Urinary bladder (tissue), 4 donors: Measurements from ENCODE around the gene OTUD4. TPM values are rescaled to one million over a fixed set of nuclear protein-coding genes. Genes with fewer than 3 reads are reported as not detected.
A peak's percentile ranks its signal among the peaks of the same experiment; 100 is the strongest.
"Not testable (repeated sequence)": the region's sequence is repeated elsewhere in the genome, so short reads cannot be mapped to it uniquely, and the experiment has no call there.

ENCODE experiments used
- DNase-seq: peaks from one replicate; pipeline ENCODE4 v3.0.0-alpha.2; 2015; ENCODE audit errors: extremely low spot score
- H3K27ac ChIP-seq: one replicate; pipeline ENCODE4 v1.5.1; 2013; ENCODE audit warnings: low read depth, mild to moderate bottlenecking, moderate library complexity
- H3K36me3 ChIP-seq: one replicate; pipeline ENCODE4 v1.6.1; 2013; ENCODE audit warnings: mild to moderate bottlenecking, moderate library complexity; ENCODE audit not compliant: insufficient read depth
- H3K4me1 ChIP-seq: one replicate; pipeline ENCODE4 v1.6.1; 2013; ENCODE audit warnings: mild to moderate bottlenecking, moderate library complexity; ENCODE audit not compliant: insufficient read depth
- H3K4me3 ChIP-seq: one replicate; pipeline ENCODE4 v1.5.1; 2013; ENCODE audit warnings: low read depth, low read length
- WGBS: extraction: QIAGEN DNeasy Blood & Tissue Kit; methylation state at CpG from one replicate; pipeline ENCODE4 v1.1.7; 2013; 5-methylcytosine and 5-hydroxymethylcytosine counted together
- polyA plus RNA-seq: library from polyadenylated mRNA; stranded (reverse); fragments of 200-250 nt; gene quantifications from one replicate; pipeline ENCODE4 v1.2.3, GENCODE V29; 2013
- total RNA-seq: library from RNA; depleted of rRNA; stranded (reverse); fragments of >200 nt; gene quantifications from one replicate; pipeline ENCODE4 v1.2.3, GENCODE V29; 2014
- donor health status: healthy with polysubstance abuse.
- donor health status: healthy.

Gene OTUD4, protein sequence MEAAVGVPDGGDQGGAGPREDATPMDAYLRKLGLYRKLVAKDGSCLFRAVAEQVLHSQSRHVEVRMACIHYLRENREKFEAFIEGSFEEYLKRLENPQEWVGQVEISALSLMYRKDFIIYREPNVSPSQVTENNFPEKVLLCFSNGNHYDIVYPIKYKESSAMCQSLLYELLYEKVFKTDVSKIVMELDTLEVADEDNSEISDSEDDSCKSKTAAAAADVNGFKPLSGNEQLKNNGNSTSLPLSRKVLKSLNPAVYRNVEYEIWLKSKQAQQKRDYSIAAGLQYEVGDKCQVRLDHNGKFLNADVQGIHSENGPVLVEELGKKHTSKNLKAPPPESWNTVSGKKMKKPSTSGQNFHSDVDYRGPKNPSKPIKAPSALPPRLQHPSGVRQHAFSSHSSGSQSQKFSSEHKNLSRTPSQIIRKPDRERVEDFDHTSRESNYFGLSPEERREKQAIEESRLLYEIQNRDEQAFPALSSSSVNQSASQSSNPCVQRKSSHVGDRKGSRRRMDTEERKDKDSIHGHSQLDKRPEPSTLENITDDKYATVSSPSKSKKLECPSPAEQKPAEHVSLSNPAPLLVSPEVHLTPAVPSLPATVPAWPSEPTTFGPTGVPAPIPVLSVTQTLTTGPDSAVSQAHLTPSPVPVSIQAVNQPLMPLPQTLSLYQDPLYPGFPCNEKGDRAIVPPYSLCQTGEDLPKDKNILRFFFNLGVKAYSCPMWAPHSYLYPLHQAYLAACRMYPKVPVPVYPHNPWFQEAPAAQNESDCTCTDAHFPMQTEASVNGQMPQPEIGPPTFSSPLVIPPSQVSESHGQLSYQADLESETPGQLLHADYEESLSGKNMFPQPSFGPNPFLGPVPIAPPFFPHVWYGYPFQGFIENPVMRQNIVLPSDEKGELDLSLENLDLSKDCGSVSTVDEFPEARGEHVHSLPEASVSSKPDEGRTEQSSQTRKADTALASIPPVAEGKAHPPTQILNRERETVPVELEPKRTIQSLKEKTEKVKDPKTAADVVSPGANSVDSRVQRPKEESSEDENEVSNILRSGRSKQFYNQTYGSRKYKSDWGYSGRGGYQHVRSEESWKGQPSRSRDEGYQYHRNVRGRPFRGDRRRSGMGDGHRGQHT
- total RNA-seq (60.5 TPM), polyA plus RNA-seq (14.6 TPM)

DNA sequence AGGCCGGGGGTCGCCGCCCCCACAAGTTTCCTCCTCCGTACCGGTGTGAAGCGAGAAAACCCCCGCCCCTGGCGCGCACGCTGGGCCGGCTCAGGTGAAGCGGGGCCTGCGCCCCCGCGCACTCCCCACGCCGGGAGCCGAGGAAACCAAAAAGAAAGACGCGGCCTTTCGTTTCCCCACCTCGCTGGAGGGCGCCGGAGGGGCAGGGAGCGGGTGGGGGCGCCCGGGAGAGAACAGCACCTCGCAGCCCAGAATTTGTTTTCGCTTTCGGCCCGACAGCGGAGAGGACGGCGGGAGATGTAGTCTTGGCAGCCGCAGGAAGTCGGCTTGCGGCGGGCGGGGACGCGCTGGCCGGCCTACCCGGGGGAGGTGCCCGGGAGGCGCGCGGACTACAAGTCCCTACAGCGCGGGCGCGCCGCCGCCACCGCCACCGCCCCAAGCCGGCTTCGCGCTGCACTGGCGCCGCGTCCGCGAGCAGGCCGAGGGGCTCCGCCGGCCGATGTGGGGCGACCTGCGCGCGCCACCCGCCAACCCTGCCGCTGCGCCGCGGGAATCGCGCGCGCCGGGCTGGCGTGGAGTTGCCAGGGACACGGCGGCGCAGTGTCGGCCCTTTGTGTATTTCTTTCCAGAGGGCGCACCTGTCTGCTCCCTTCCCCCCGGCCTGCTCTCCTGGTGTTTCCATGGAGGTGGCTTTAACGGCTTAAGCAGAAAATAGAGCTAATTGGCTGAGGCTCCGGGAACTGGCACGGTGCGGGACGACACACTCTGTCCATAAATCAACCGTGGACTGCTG is at the start of gene OTUD4:
TSS of gene OTUD4 (minus strand) at position 292 of the 793 bp plus-strand sequence. CDS start 616 bp downstream, outside the sequence.
- Histone ChIP-seq H3K4me1 (no peaks in the 10 kb centered on the region), H3K27ac (peak within 1 kb of the TSS; percentile 100), H3K36me3 (no peaks in the 10 kb centered on the region), H3K4me3 (peak within 1 kb of the TSS; percentile 88)
- under 1% methylated on average over 94 of the region's 94 CpGs for WGBS
- DNase-seq = peak; percentile 88

DNA sequence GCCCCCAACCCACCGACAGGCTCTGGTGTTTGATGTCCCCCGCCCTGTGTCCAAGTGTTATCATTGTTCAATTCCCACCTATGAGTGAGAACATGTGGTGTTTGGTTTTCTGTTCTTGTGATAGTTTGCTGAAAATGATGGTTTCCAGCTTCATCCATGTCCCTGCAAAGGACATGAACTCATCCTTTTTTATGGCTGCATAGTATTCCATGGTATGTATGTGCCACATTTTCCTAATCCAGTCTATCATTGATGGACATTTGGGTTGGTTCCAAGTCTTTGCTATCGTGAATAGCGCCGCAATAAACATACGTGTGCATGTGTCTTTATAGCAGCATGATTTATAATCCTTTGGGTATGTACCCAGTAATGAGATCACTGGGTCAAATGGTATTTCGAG is 42.8 kb upstream of the OTUD4 start:
- H3K4me1 ChIP-seq, H3K4me3 ChIP-seq, H3K27ac ChIP-seq, DNase-seq, H3K36me3 ChIP-seq: not testable (repeated sequence)
- WGBS = 82% methylated on average over 7 of the region's 7 CpGs

DNA sequence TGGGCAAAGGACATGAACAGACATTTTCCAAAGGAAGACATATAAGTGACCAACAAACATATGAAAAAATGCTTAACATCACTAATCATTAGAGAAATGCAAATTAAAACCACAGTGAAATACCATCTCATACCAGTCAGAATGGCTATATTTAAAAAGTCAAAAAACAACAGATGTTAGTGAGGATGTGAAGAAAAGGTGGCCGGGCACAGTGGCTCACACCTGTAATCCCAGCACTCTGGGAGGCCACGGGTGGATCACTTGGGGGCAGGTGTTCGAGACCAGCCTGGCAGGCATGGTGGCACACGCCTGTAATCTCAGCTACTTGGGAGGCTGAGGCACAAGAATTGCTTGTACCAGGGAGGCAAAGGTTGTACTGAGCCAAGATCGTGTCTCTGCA is 41.1 kb upstream of the OTUD4 start:
- H3K4me3 ChIP-seq, H3K4me1 ChIP-seq, DNase-seq, H3K36me3 ChIP-seq, H3K27ac ChIP-seq: not testable (repeated sequence)
- 91% methylated on average over 5 of the region's 5 CpGs for WGBS

DNA sequence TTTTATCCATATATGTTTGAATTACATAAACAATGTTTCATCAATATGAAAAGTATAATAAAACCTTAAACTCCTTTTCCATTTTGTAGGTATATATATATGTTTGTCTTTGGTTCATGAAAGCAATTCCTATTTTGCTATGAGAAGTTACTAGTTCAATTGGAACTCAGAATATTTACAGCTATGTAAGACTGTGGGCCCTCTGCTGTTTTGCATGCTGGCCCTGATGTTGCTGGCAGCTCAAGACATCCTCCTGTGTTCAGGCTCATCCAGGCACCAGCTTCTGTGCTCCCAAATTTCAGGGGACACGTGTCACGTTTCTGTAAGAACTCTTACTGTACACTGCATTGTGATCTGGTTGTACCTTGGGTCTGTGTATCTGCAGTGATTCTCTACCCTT is 38.7 kb upstream of the OTUD4 start:
- Histone ChIP-seq H3K27ac (no peak overlapping the region), H3K36me3 (no peaks in the 10 kb centered on the region), H3K4me1 (no peaks in the 10 kb centered on the region), H3K4me3 (no peak overlapping the region)
- no peak for DNase-seq
- 83% methylated on average over 2 of the region's 2 CpGs for WGBS

DNA sequence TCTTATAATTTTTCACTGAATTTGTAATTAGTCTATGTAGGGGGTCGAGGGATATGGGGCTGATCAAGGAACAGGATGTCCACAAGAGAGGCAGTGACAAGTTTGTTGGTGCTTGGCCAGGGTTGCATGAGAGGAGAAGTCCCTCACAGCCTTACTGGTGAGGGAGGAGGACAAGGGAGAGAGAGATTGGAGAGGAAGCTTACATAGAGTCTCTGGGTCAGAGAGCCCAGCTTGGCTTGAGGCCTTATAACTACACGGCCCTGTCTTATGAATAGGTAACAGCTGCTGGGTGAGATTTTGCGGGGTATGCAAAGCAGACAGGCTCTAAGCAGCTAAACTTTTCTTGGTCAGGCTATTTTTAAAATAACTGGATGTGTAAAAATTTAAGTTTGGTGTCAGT is 37.9 kb upstream of the OTUD4 start:
- WGBS = 38% methylated on average over 3 of the region's 3 CpGs
- DNase-seq = no peak
- Histone ChIP-seq H3K36me3 (no peaks in the 10 kb centered on the region), H3K27ac (no peak overlapping the region), H3K4me1 (no peaks in the 10 kb centered on the region), H3K4me3 (no peak overlapping the region)

DNA sequence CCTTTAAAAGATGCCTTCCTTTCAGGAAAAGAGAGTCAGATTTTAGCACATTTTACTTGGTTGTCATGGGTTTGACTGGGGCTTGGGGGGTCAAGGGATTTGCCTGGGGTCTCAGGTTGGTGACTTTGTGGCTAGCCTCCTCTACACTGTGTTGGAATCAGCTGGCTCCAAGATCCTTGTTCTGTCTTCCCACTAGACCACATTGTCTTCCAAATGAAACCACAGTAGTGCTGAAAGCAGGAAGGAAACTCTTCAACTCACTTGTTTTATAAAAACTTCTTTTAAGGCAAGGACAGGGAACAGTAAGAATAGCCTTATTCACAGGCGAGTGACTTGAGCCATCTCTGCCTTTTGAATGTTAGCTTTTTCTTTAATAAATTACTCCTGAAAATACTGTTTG is 37.0 kb upstream of the OTUD4 start:
- H3K4me3 ChIP-seq = no peak overlapping the region
- H3K36me3 ChIP-seq = no peaks in the 10 kb centered on the region
- DNase-seq = no peak
- H3K4me1 ChIP-seq = no peaks in the 10 kb centered on the region
- 86% methylated on average over 1 of the region's 1 CpG for WGBS
- H3K27ac ChIP-seq = no peak overlapping the region

DNA sequence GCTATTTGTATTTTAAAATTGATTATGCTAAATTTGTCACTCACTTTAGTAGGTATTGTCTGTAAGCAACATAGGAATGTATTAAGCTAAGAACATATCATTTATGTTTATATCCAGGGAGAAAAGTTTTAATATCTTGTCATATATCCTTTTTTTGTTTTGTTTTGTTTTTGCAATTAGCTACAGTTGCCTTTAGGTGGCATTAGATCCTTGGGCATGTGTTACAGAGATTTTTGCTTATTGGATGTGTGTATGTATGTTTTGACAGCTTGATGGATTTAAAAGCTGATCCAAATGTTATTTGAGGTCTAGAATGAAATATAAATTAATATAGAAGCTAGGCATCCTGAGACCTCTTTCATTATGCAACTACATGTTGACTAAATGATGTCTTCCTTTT is 36.1 kb upstream of the OTUD4 start:
- Histone ChIP-seq H3K36me3 (no peaks in the 10 kb centered on the region), H3K4me3 (no peak overlapping the region), H3K4me1 (no peaks in the 10 kb centered on the region), H3K27ac (no peak overlapping the region)
- no peak for DNase-seq

DNA sequence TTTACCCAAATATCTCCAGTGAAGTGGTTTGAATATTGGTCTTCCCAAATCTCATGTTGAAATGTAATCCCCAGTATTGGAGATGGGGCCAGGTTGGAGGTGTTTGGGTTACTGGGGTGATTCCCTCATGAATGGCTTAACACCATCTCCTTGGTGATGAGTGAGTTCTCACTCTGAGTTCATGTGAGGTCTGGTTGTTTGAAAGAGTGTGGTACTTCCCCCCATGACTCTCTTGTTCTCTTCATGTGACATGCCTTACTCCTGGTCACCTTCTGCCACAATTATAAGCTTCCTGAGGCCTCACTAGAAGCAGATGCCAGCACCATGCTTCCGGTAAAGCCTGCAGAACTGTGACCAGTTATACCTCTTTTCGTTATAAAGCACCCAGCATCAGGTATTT is 32.9 kb upstream of the OTUD4 start:
- Histone ChIP-seq H3K36me3 (no peaks in the 10 kb centered on the region), H3K27ac (no peak overlapping the region), H3K4me1 (no peaks in the 10 kb centered on the region), H3K4me3 (no peak overlapping the region)
- WGBS = 93% methylated on average over 2 of the region's 2 CpGs
- DNase-seq = no peak

DNA sequence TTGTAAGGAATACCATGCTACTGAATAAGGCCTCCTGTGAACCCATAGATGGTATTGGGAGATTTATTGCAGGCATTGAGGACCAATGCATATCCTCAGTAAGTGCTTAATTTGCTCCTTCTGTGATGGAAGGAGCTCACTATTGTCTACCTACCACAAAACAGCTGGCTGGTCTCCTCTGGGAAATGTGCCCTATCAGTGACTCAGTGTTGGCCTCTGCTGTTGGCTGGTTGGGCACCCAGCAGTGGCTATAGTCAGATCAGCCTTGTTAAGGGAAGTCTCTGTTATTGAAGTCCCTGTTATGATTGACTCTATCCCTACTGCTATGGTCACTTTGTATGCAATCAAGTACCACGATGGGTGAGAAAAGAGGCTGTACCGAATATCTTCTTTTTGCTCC is 27.5 kb upstream of the OTUD4 start:
- H3K36me3 ChIP-seq = no peaks in the 10 kb centered on the region
- whole genome bisulfite sequencing = 94% methylated on average over 2 of the region's 2 CpGs
- no peak overlapping the region for H3K4me3 ChIP-seq
- no peak overlapping the region for H3K27ac ChIP-seq
- no peak for DNase-seq
- H3K4me1 ChIP-seq = no peaks in the 10 kb centered on the region

DNA sequence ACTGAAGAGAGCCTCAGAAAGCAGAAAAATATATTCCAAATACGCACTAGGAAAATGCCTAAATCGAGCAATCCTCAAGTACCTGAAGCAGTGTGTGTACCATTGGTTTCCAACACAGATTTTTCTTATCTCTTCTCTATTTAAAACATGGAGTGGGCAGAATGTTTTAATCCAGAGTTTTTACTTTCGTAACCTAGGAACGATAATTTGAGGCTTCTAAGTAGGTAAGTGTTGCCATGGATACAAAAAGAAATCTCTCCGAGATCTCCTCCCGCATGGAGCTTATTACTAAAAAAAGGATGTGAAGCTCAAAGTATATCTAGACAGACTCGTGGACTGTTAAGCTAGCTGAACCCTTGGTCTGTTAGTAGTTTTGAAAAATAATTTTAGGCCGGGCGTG is 23.0 kb upstream of the OTUD4 start:
- Histone ChIP-seq H3K27ac (no peak overlapping the region), H3K4me3 (no peak overlapping the region), H3K36me3 (no peaks in the 10 kb centered on the region), H3K4me1 (no peaks in the 10 kb centered on the region)
- DNase-seq = no peak
- 69% methylated on average over 9 of the region's 9 CpGs for WGBS

DNA sequence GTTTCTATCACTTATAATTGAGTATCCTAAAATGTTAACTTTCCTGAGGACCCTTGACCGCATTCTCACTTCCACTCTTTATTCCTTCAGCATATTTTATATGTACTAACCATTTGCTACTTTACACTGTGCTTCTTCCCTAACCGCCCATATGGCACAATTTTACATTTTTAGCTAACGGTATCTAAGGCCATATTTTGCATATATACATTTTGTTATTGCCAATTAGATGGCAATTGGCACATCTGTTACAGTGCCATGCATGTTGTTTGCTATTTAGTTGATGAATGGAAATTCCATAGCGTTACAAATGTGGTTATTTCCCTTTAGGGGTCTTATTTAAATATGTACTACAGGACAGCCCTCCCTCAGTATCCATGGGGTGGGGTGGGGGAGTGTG is 20.0 kb upstream of the OTUD4 start:
- Histone ChIP-seq H3K4me1 (no peaks in the 10 kb centered on the region), H3K27ac (no peak overlapping the region), H3K4me3 (no peak overlapping the region), H3K36me3 (no peaks in the 10 kb centered on the region)
- WGBS = 87% methylated on average over 4 of the region's 4 CpGs
- no peak for DNase-seq

DNA sequence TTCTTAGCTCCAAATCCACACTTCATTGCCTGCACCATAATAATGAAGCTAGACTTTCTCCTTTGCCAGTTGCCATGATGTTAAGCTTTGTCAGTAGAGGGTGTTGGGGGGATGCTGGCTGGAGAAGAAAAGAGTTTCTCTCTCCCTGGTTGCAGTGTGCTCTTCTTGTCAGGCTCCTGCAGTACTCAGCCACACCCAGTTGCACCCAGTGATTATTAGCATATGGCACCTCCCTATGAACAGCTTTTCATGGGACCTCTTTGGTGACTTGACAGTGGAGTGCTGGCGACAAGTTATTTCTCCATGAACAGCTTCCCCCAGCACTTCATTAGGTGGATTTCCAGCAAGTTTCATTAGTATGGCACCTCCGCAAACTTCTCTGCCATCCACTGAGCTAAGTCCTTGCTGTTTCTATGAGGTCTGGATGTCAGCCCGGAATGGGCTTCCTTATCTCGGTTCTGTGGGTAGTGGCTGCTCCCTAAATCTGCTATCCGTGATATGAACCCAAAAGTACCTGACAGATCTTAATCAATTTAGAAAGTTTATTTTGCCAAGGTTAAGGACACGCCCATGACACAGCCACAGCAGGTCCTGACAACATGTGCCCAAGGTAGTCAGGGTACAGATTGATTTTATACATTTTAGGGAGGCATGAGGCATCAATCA is 18.8 kb upstream of the OTUD4 start:
- WGBS = 81% methylated on average over 6 of the region's 6 CpGs
- Histone ChIP-seq H3K4me3 (no peak overlapping the region), H3K4me1 (no peaks in the 10 kb centered on the region), H3K36me3 (no peaks in the 10 kb centered on the region), H3K27ac (no peak overlapping the region)
- no peak for DNase-seq

DNA sequence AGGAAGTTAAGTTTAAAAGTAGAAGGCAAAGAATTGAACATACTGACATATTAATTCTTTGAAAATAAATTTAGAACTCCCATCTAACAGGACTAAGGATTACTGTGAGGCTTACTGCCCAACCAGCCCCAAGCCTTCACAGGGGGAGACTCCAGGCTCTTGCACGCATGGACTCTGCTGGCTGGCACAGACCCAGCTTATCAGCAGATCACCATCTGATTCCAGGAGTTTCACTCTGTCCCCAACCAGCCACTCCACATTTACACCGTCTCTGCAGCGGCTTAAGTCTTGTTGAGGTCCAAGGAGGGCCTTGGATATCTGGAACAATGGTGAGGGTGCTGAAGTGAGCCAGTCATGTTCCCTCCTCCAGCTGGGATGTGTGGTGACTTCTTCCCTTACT is 16.4 kb upstream of the OTUD4 start:
- no peak overlapping the region for H3K27ac ChIP-seq
- no peak for DNase-seq
- WGBS = 53% methylated on average over 3 of the region's 3 CpGs

More for the DNA sequence above, 16.4 kb upstream of the OTUD4 start:
- no peaks in the 10 kb centered on the region for H3K36me3 ChIP-seq
- no peak overlapping the region for H3K4me3 ChIP-seq
- H3K4me1 ChIP-seq = no peaks in the 10 kb centered on the region
